Activated CD8-positive, alpha-beta memory T cell treated with anti-CD3 and anti-CD28 coated beads, Interleukin-2, amount 50 U/mL, for 24 hours (primary cell): ENCODE results near the gene DERA.
"Not testable (repeated sequence)": the region's sequence is repeated elsewhere in the genome, so short reads cannot be mapped to it uniquely, and the experiment has no call there.

Experiments used
- DNase-seq: peaks from one replicate; pipeline ENCODE4 v3.0.0-alpha.2; 2020; ENCODE audit errors: extremely low read depth

DERA gene

GRCh38 chr12:16008421-16008824, 97.3 kb downstream of the DERA start:
- DNase-seq = no peak

GRCh38 chr12:16012117-16012516, 101.0 kb downstream of the DERA start:
- no peak for DNase-seq

GRCh38 chr12:16013722-16014121, 102.6 kb downstream of the DERA start:
- not testable (repeated sequence) for DNase-seq

- not testable (repeated sequence) for DNase-seq
Measured at GRCh38 chr12:16014394-16014793, 103.3 kb downstream of the DERA start.

- DNase-seq = no peak
Measured at GRCh38 chr12:16016748-16017147, 105.6 kb downstream of the DERA start.

GRCh38 chr12:16018306-16018705, 107.2 kb downstream of the DERA start:
- no peak for DNase-seq

- DNase-seq = no peak
Measured at GRCh38 chr12:16019136-16019535, 108.0 kb downstream of the DERA start.

DNA sequence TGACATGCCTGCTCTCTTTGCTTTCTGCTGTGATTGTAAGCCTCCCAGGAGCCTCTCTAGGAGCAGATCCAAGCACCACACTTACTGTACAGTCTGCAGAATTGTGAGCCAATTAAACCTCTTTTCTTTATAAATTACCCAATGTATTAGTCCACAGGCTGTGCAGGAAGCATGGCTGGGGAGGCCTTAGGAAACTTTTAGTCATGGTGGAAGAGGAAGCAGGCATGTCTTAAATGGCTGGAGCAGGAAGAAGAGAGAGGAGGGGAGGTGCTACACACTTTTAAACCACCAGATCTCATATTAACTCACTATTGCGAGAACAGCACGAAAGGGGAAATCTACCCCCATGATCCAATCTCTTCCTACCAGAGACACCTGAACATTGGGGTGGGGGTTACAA, 108.9 kb downstream of the DERA start:
- DNase-seq = no peak

DNA sequence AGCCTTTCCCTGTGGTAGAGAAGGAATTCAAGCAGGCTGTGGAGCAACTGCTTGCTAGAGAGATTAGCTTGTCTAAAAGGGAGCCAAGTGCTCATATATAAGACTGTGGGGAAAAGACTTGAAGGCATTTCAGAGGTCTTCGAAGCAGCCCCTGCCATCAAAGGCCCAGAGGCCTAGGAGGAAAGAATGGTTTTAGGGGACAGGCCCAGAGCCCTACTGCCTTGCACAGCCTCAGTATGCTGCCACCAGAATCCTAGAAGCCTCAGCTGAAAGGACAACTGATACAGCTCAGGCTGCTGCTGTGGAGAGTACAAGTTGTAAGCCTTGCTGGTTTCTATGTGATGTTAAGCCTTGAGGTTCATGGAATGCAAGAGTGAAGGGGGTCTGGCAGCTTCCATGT, 109.9 kb downstream of the DERA start:
- no peak for DNase-seq

DNA sequence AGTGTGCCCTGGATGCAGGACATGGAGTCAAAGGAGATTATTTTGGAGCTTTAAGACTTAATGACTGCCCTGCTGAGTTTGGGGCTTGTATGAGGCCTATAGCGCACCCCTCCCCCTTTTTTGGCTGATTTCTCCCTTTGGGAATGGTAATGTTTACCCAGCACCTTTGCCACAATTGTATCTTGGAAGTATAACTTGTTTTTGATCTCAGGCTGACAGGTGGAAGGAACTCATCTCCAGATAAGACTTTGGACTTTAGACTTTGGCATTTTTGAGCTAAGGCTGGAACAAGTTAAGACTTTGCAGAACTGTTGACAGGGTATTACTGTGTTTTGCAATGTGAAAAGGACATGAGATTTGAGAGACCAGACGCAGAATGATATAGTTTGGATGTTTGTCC, 110.5 kb downstream of the DERA start:
- no peak for DNase-seq

GRCh38 chr12:16027002-16027401, 115.9 kb downstream of the DERA start:
- no peak for DNase-seq

DNA sequence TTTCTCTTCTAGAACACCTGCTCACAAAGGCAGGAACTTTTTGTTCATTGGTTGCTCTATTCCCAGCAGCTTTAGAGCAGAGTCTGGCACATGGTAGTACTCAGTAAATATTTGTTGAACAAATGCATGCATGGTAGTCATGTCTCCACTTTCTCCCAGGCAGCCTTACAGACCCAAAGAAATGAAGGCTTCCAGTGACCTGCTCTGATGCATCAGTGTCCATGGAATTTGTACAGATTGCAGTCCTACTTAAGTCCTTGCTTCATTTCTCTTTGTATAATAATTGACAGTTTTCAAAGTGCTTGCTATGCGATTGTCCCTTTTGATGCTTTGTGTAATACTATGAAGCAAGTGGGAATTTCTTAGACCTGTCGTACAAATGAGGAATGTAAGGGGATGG, 119.6 kb downstream of the DERA start:
- no peak for DNase-seq

DNA sequence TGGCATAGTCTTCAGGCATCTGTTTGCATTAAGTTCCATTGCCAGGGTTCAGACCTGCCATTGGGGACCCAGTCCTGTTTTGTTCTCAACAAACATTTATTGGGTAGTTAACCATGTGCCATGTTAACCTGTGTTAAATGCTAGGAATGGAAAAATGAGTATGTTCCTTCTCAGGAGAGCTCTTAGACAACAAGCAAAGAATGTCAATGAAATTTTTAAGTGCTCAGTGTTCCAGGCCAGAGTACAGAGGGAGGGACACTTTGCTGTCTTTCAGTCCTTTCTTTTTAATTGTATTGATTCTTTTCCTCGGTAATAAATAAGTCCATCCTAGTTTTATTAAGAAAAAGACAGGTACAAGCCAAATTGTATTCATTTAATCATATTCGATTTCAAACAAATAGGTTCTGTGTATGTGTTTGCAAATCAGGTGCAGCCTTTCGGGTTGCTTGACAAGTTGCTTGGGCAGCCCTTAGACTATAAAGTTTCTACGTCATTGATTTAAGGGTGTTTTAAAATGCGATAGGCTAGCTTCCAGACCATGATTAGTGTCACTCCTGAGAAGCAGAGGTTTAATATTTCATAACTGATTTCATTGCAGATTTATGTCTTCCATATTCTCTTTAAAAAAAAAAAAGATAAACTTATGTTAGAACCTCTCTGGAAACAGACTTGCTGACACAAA, 123.1 kb downstream of the DERA start:
- no peak for DNase-seq

GRCh38 chr12:16036073-16036472, 124.9 kb downstream of the DERA start:
- no peak for DNase-seq

DNA sequence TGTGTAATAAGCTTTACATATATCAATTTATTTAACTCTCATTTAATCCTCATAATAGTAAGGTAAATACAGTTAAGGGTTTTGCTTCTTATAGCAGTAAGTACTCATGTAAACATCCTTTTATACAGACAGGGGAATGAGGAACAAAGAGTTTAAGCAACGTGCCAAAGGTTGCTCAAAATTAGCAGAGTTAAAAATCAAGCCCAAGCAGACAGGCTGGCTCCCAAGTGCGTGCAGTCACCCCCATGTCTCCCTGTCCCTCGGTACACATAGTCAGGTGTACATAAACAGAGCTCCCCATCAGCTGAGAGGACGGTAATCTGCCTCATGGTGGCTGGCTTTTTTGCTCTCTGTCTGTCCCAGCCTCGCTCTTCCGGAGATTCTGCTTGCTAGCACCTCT, 126.4 kb downstream of the DERA start:
- DNase-seq = no peak

DNA sequence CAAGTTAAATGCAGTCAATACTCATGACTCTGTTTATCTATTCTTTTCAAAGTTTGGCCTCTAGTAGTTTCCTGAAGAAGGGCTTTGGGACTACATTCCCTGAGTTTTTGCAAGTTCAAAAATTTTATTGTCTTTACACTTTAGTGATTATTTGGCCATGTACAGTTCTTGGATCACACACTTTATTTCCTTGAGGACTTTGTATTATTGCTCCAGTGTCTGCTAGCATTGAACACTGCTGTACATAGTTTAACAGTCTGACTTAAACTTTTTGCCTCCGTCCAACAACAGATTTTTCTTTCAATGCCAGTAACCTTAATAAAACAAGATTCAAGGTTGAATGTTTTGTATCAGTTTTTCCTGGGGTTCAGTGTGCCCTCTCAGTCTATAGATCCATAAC, 132.3 kb downstream of the DERA start:
- no peak for DNase-seq

GRCh38 chr12:16046266-16046665, 135.1 kb downstream of the DERA start:
- DNase-seq = no peak

DNA sequence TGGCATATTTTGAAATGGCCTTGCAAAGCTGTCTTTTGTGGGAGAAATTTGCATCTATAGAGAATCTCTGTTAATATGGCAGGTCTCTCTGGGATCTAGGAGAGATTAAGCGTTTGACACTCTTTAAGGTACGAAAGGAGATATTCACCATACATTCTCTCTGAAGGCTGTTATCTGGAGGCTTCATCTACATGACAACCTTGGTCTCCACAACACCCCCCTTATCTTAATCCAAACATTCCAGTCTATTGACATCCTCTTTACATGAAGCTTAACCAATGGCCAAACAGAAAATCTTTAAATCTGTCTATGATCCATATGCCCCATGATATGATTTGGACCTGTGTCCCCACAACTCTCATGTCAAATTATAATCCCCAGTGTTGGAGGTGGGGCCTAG, 137.4 kb downstream of the DERA start:
- DNase-seq = no peak

GRCh38 chr12:16056910-16057309, 145.8 kb downstream of the DERA start:
- DNase-seq = no peak

- DNase-seq = not testable (repeated sequence)
Measured at GRCh38 chr12:16057351-16057751, 146.2 kb downstream of the DERA start.

GRCh38 chr12:16062611-16063010, 151.5 kb downstream of the DERA start:
- no peak for DNase-seq

DNA sequence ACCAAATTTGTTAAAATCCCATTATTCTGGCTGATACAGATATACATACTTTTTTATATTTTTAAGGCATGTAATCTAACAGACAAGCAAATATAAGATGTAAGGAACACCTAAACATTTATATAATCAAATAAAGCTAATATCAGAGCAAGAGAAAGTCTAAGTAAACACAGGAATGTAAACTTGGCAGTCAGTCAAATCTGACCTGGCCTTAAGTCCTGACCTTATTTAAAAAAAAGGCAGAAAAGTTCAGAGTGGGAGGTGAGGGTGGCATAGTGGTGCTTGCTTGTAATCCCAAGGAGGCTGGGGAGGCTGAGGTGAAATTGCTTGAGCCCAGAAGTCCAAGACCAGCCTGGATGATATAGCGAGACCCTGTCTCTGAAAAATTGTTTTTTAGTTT, 152.6 kb downstream of the DERA start:
- no peak for DNase-seq

DNA sequence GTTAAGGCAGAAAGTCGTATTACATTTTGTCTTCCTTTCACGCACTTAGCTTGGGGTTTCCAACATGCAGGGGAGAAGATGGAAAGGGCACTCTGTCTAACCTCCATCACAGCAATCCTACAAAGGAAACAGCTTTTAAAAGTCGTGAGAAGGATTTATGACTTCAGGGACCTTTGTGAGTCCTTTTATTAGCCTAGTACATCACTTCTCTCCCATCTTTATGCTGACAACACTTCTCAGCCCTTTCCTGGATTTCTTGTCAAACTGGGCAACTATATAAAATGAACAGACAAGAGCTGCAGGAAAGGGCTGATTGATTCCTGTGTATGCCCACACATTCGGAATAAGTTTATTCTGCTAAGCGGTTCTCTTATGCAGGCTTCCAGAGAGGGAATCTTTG, 159.0 kb downstream of the DERA start:
- no peak for DNase-seq

DNA sequence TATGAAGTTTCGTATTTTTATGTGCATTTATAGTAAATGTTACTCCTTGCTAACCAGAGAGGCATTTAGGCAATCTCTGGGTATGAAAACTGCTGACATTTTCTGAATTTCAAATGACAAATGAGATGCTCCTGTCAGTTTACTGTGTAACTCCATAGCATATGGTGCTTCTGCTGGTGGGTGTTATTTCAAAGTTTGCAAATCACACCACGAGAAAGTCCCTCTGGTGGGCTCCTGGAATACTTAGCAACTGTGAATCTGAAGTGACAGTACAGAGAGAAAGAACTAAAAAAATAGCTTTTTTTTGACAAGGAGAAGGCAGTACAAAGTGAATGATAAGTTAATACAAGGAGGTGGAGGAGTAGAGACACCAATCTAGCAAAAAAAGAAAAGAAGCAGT, 161.5 kb downstream of the DERA start:
- no peak for DNase-seq
